HS-27A (cell line): ENCODE results near the gene AMDHD2.
"Not testable (repeated sequence)": the region's sequence is repeated elsewhere in the genome, so short reads cannot be mapped to it uniquely, and the experiment has no call there.

Source experiments
- DNase-seq: peaks from one replicate; pipeline ENCODE4 v3.0.0-alpha.2; 2012; ENCODE audit warnings: low read depth, missing footprints

Gene AMDHD2

DNA sequence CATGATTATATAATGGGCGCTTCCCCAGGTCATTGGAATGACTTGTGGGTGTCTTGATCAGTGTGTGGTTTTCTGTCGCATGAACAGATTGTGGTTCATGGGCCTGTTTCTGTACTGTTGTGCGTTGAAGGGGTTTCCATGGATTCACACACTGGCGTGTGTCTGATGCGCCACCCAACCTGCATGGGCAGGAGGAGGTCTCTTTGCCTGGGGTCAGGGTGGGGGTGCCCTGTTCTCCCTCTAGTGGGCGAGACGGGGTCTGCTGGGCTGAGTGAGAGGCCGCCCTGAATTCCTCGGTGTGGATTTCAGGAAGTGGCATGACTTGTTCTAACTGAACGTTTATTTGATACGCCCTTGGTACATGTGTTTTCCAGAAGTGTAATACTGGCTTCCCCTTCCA is 60.0 kb downstream of the AMDHD2 start:
- not testable (repeated sequence) for DNase-seq

DNA sequence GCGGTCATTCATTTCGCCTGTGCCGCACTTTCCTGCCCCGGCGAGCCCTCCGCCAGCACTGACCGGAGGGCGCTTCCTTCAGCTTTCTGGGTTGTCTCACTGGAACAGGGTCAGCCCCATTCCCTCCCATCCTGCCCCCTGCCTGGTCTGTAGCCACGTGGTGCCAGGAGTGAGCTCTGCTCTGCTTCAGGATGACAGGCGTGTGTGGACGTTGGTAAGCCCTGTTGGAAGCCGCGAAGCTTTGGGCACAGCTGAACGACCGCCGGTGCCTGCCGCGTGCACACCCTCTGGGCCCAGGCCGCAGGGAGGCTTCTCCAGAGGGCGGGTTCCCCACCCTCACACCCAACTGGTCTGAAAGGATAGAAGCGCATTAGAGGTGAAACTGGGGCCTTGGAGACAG is 60.6 kb downstream of the AMDHD2 start:
- not testable (repeated sequence) for DNase-seq
